GM23338 (cell line): Measurements from ENCODE around the gene DAPK2.

Experiments used
- CREB1 ChIP-seq: fragments of 250-450 bp; sonication (Bioruptor Pico); IDR thresholded peaks from 2 replicates; pipeline ENCODE4 v1.5.0; 2020; ENCODE audit warnings: low read depth, mild to moderate bottlenecking, moderate library complexity
- EZH2 ChIP-seq: fragments of 200-600 bp; sonication (generic); IDR thresholded peaks from one replicate; pipeline ENCODE4 v1.8.0; 2017; ENCODE audit warnings: antibody characterized with exemption, mild to moderate bottlenecking, low read depth; ENCODE audit not compliant: unreplicated experiment
- JUNB ChIP-seq: IDR thresholded peaks from one replicate; pipeline ENCODE4 v1.6.1; 2016; ENCODE audit warnings: antibody characterized with exemption; ENCODE audit not compliant: unreplicated experiment
- POLR2AphosphoS5 ChIP-seq: IDR thresholded peaks from 2 replicates; pipeline ENCODE4 v1.6.1; 2016; ENCODE audit warnings: antibody characterized with exemption, low read depth
- STAT1 ChIP-seq: IDR thresholded peaks from one replicate; pipeline ENCODE4 v1.6.1; 2016; ENCODE audit warnings: antibody characterized with exemption; ENCODE audit not compliant: unreplicated experiment
- ZNF331 ChIP-seq: fragments of 250-450 bp; sonication (Bioruptor Pico); IDR thresholded peaks from 2 replicates; pipeline ENCODE4 v1.5.0; 2020; ENCODE audit warnings: low read depth, mild to moderate bottlenecking, moderate library complexity
- TF ChIP-seq, protein P1 (sequence below), 2 experiments: fragments of 200-600 bp in 1 of 2; sonication (generic) in 1 of 2; conservative IDR thresholded peaks; 2 replicates each; pipeline versions ENCODE4 v1.5.1 to v1.6.1; 2016 to 2017; ENCODE audit warnings: antibody characterized with exemption in 2 of 2, low read depth in 2 of 2, mild to moderate bottlenecking in 2 of 2, moderate library complexity in 1 of 2
- TF ChIP-seq, protein P2 (sequence below): IDR thresholded peaks from one replicate; pipeline ENCODE4 v1.6.1; 2018; ENCODE audit warnings: antibody characterized with exemption; ENCODE audit not compliant: unreplicated experiment
- TF ChIP-seq, protein P3 (sequence below): fragments of 250-450 bp; sonication (Bioruptor Pico); IDR thresholded peaks from 2 replicates; pipeline ENCODE4 v1.5.0; 2020; ENCODE audit warnings: mild to moderate bottlenecking, moderate library complexity

DNA sequence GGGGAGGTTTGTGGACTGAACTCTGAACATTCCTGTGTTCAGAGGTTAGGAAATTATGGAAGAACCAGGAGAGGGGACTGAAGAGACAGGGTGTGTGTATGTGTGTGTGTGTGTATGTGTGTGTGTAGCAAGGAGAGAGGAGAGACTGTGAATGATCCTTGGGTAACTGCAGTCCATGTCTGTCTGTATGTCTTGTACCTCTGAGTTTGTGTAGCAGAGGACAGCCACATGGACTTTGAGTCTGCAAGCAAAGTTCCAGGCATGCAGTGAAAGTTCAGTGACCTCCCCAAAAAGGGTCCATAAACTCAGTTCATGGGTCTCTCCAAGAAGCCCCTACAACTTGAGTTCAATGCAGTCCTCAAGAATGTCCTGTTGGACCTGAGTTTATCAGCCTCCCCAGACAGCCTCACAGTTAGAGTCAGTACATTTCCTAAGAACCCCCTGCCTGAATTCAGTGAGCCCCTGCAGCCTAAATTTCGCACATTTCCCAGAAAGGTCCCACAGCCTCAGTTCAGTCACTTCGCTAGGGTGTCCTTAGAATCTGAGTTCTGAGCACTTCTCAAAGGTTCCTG lies 184.3 kb downstream of the DAPK2 start:
- TF ChIP-seq, protein P1, sequence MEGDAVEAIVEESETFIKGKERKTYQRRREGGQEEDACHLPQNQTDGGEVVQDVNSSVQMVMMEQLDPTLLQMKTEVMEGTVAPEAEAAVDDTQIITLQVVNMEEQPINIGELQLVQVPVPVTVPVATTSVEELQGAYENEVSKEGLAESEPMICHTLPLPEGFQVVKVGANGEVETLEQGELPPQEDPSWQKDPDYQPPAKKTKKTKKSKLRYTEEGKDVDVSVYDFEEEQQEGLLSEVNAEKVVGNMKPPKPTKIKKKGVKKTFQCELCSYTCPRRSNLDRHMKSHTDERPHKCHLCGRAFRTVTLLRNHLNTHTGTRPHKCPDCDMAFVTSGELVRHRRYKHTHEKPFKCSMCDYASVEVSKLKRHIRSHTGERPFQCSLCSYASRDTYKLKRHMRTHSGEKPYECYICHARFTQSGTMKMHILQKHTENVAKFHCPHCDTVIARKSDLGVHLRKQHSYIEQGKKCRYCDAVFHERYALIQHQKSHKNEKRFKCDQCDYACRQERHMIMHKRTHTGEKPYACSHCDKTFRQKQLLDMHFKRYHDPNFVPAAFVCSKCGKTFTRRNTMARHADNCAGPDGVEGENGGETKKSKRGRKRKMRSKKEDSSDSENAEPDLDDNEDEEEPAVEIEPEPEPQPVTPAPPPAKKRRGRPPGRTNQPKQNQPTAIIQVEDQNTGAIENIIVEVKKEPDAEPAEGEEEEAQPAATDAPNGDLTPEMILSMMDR (conservative IDR thresholded peaks at IDR 0.05; ENCODE audit: low read depth in 2 of 2): no peak
- no peak for TF ChIP-seq STAT1
- TF ChIP-seq POLR2AphosphoS5: no peak
- no peak for TF ChIP-seq JUNB
- TF ChIP-seq, protein P2, sequence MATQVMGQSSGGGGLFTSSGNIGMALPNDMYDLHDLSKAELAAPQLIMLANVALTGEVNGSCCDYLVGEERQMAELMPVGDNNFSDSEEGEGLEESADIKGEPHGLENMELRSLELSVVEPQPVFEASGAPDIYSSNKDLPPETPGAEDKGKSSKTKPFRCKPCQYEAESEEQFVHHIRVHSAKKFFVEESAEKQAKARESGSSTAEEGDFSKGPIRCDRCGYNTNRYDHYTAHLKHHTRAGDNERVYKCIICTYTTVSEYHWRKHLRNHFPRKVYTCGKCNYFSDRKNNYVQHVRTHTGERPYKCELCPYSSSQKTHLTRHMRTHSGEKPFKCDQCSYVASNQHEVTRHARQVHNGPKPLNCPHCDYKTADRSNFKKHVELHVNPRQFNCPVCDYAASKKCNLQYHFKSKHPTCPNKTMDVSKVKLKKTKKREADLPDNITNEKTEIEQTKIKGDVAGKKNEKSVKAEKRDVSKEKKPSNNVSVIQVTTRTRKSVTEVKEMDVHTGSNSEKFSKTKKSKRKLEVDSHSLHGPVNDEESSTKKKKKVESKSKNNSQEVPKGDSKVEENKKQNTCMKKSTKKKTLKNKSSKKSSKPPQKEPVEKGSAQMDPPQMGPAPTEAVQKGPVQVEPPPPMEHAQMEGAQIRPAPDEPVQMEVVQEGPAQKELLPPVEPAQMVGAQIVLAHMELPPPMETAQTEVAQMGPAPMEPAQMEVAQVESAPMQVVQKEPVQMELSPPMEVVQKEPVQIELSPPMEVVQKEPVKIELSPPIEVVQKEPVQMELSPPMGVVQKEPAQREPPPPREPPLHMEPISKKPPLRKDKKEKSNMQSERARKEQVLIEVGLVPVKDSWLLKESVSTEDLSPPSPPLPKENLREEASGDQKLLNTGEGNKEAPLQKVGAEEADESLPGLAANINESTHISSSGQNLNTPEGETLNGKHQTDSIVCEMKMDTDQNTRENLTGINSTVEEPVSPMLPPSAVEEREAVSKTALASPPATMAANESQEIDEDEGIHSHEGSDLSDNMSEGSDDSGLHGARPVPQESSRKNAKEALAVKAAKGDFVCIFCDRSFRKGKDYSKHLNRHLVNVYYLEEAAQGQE: no peak
- no peak for TF ChIP-seq EZH2
- no peak for TF ChIP-seq CREB1
- TF ChIP-seq, protein P3, sequence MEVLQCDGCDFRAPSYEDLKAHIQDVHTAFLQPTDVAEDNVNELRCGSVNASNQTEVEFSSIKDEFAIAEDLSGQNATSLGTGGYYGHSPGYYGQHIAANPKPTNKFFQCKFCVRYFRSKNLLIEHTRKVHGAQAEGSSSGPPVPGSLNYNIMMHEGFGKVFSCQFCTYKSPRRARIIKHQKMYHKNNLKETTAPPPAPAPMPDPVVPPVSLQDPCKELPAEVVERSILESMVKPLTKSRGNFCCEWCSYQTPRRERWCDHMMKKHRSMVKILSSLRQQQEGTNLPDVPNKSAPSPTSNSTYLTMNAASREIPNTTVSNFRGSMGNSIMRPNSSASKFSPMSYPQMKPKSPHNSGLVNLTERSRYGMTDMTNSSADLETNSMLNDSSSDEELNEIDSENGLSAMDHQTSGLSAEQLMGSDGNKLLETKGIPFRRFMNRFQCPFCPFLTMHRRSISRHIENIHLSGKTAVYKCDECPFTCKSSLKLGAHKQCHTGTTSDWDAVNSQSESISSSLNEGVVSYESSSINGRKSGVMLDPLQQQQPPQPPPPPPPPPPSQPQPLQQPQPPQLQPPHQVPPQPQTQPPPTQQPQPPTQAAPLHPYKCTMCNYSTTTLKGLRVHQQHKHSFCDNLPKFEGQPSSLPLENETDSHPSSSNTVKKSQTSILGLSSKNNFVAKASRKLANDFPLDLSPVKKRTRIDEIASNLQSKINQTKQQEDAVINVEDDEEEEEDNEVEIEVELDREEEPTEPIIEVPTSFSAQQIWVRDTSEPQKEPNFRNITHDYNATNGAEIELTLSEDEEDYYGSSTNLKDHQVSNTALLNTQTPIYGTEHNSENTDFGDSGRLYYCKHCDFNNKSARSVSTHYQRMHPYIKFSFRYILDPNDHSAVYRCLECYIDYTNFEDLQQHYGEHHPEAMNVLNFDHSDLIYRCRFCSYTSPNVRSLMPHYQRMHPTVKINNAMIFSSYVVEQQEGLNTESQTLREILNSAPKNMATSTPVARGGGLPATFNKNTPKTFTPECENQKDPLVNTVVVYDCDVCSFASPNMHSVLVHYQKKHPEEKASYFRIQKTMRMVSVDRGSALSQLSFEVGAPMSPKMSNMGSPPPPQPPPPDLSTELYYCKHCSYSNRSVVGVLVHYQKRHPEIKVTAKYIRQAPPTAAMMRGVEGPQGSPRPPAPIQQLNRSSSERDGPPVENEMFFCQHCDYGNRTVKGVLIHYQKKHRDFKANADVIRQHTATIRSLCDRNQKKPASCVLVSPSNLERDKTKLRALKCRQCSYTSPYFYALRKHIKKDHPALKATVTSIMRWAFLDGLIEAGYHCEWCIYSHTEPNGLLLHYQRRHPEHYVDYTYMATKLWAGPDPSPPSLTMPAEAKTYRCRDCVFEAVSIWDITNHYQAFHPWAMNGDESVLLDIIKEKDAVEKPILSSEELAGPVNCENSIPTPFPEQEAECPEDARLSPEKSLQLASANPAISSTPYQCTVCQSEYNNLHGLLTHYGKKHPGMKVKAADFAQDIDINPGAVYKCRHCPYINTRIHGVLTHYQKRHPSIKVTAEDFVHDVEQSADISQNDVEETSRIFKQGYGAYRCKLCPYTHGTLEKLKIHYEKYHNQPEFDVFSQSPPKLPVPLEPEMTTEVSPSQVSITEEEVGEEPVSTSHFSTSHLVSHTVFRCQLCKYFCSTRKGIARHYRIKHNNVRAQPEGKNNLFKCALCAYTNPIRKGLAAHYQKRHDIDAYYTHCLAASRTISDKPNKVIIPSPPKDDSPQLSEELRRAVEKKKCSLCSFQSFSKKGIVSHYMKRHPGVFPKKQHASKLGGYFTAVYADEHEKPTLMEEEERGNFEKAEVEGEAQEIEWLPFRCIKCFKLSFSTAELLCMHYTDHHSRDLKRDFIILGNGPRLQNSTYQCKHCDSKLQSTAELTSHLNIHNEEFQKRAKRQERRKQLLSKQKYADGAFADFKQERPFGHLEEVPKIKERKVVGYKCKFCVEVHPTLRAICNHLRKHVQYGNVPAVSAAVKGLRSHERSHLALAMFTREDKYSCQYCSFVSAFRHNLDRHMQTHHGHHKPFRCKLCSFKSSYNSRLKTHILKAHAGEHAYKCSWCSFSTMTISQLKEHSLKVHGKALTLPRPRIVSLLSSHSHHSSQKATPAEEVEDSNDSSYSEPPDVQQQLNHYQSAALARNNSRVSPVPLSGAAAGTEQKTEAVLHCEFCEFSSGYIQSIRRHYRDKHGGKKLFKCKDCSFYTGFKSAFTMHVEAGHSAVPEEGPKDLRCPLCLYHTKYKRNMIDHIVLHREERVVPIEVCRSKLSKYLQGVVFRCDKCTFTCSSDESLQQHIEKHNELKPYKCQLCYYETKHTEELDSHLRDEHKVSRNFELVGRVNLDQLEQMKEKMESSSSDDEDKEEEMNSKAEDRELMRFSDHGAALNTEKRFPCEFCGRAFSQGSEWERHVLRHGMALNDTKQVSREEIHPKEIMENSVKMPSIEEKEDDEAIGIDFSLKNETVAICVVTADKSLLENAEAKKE (CRISPR knock-in tag): no peak
- TF ChIP-seq ZNF331 (CRISPR knock-in tag): no peak
